Stimulated activated CD4-positive, alpha-beta T cell treated with anti-CD3 and anti-CD28 coated beads, Interleukin-12 subunit alpha, Interleukin-12 subunit beta, amount 100 ng/mL, for 48 hours (primary cell): ENCODE results near the gene MYH11.
"Not testable (repeated sequence)": the region's sequence is repeated elsewhere in the genome, so short reads cannot be mapped to it uniquely, and the experiment has no call there.

Experiments
- DNase-seq, 3 donors: peaks; one replicate each; pipeline ENCODE4 v3.0.0-alpha.2; 2020; ENCODE audit warnings: low read depth in 2 of 3, low spot score in 1 of 3

MYH11 gene

GRCh38 chr16:15682105-15682570, 174.7 kb downstream of the MYH11 start:
- peak; percentile 21 to 36 (median 23) for DNase-seq

GRCh38 chr16:15677447-15677846, 179.4 kb downstream of the MYH11 start:
- no peak for DNase-seq

GRCh38 chr16:15676506-15676905, 180.3 kb downstream of the MYH11 start:
- DNase-seq, result no peak

DNA sequence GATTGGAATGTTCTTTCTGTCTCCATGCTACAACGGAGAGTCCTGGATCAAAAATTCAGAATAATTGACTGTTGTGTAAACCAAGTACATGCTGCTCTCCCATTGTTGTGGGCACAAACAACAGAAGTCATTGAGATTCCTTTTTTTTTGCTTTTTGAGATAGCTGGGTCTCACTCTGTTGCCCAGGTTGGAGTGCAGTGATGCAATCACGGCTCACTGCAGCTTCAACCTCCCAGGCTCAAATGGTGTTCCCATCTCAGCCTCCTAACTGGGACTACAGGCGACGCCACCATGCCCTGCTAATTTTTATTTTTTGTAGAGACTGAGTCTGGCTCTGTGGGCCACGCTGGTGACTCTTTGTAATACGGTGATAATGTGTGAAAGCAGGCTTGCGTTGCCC, 182.3 kb downstream of the MYH11 start:
- DNase-seq, result no peak

GRCh38 chr16:15672514-15673167, 184.2 kb downstream of the MYH11 start:
- DNase-seq, result peak; percentile 16 to 37 (median 35)

DNA sequence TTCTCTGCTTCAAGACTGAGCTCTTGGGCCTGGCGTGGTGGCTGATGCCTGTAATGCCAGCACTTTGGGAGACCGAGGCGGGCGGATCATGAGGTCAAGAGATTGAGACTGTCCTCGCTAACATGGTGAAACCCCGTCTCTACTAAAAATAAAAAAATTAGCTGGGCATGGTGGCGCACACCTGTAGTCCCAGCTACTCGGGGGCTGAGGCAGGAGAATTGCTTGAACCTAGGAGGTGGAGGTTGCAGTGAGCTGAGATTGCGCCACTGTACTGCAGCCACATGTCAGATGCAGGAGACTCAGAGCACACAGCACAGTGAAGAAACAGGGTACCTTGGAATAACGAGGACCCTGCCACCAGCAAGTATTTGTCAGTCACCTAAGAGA, 184.7 kb downstream of the MYH11 start:
- DNase-seq, result not testable (repeated sequence)

DNA sequence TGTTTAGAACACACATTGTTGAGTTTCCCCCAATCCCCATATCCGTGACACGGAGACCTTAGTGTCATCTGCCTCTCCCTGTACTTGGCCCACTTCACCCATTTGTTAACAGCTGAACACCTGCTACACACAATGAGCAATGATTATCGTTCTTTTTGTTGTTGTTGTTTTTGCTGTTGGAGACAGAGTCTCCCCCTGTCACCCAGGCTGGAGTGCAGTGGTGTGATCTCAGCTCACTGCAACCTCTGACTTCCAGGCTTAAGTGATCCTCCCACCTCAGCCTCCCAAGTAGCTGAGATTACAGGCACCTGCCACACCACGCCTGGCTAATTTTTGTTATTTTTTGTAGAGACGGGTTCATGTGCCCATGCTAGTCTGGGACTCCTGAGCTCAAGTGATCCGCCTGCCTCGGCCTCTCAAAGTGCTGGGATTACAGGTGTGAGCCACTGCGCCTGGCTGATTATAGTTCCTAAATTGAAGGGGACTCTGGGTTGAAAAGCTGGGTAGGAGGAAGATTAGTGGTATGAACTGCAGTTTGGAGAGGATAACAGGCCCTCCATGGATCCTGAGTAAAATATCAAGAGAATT, 185.2 kb downstream of the MYH11 start:
- no peak for DNase-seq

DNA sequence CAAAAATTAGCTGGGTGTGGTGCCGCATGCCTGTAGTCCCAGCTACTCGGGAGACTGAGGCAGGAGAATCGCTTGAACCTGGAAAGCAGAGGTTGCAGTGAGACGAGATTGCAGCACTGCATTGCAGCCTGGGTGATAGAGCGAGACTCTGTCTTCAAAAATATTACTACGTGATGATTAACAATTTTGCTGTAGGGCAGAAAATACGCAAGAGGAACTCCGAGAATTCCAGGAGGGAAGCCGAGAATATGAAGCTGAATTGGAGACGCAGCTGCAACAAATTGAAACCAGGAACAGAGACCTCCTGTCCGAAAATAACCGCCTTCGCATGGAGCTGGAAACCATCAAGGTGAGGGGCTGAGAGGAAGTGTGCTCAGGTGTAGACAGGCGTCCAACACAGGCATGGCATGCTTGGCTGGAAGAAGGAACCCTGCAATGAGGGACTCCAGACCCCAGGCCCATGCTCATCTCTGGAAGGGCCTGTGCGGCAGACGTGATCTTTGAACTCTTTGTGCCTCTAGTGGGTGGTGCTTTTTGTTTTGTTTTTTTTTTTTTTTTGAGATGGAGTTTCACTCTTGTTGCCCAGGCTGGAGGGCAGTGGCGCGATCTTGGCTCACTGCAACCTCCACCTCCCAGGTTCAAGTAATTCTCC, 189.6 kb downstream of the MYH11 start:
- DNase-seq, result no peak

DNA sequence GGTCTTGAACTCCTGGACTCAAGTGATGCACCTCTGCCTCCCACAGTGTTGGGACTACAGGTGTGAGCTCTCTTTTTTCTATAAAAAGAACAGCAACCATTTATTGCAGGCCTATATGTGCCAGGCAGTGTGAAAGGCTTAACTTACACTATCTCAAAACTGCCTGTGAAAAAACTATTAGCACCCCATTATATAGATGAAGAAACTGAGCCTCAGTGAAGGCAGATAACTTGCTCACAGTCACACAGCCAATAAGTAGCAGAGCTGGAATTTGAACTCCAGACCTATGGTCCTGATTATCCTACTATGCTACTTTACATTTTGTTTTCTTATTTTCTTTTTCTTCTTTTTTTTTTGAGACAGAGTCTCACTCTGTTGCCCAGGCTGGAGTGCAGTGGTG, 191.7 kb downstream of the MYH11 start:
- no peak for DNase-seq

GRCh38 chr16:15660203-15660601, 196.6 kb downstream of the MYH11 start:
- DNase-seq, result no peak

- DNase-seq, result no peak
Measured at GRCh38 chr16:15658556-15658955, 198.3 kb downstream of the MYH11 start.

- DNase-seq, result no peak
Measured at GRCh38 chr16:15658149-15658548, 198.7 kb downstream of the MYH11 start.

GRCh38 chr16:15655561-15655960, 201.3 kb downstream of the MYH11 start:
- DNase-seq, result not testable (repeated sequence)

DNA sequence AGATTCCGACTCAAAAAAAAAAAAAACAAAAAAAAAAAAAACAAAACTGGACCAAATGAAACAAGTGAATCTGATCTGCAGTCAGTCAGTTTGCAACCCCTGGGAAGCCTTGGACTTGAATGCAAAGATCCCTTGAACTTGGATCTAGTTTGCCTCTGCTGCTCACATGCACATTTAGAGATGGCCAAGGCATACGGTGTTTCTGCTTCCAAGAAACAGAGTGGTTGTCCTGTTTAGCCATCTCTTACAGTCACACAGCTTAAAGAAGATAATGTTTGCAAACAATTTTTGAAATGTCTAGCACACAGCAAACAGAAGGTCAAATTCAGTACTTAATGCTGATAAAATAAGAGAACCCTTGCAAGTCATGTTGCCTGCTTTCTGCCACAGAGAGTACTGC, 202.2 kb downstream of the MYH11 start:
- DNase-seq, result no peak

DNA sequence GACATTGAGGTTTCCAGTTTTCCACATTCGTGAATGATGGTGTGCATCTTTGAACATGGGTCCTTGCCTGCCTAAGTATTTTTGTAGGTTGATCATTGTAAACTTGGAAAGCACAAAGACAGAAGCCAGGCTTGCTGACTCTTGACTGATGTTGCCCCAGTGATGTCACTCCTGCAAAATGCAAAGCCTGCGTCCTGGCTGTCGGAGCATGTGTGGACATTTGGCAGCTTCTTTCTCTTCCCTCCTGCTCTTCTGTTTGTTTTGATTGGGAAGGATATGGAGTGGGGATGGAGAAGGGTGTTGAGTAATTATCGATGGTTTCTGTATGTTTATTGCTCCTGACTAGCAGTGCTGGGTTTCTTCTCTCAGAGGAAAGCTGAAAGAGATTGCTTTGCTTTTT, 203.6 kb downstream of the MYH11 start:
- DNase-seq, result no peak
